ENCODE results near the gene EXOC3L4. TPM values are rescaled to one million over a fixed set of nuclear protein-coding genes. Genes with fewer than 3 reads are reported as not detected.

Gene EXOC3L4
- polyA plus RNA-seq, 1 donor = 1.5 TPM

DNA sequence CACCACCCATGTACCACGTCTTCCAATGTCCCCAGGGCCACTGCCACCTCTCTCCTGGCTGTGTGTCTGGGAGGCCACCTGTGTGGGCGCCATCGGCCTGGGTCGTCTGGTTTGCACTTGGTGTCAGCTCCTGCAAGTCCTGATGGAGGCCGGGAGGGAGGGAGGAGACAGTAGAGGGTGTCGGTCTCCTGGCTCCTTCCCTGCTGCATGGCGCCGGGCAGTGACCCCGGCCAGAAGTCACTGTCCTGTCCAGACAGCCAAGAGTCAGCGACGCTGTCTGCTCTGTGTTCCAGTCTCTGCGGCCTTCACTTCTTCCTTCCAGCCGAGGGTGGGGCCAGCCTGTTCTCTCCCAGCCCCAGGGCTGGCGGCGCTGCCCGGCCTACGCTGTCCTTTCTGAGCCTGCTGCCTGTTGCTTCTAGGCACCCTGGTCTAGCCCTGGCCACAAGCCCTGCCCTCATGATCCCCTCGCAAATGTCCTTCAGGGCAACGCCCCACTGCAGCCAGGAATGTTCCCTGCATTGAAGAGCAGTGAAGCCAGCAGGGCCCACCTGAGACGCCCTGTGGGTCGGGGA, 23.5 kb upstream of the EXOC3L4 start:
- no peak for DNase-seq

DNA sequence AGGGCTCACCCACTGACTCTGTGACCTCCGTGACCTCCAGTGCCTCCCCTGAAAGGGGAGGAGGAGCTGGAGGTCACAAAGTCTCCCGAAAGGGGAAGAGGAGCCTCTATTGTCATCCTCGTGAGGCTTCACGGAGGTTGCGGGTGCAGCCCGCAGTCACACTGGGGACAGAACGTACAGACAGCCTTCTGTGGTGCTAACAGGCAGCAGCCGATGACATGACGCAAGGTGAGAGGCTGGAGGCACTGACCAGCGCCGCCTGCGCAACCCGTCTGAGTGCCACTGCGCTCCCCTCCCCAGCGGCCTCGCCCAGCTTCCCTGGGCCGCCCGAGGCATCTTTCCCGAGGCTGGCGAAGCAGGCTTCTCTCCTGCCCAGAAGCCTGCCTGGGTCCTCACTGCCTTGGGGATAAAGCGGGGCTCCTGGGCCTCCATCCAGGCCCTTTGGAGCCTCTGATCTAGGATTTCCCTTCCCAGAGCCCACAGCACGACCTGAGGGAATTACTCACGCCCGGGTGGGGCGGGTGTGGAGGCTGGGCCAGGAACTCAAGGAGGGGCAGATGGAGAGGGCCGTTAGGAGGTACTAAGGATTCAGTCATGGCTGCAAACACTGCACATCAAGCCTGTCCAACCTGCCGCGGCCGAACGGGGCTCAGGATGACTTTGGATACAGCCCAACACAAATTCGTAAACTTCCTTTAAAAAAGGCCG, 22.8 kb upstream of the EXOC3L4 start:
- no peak for DNase-seq

DNA sequence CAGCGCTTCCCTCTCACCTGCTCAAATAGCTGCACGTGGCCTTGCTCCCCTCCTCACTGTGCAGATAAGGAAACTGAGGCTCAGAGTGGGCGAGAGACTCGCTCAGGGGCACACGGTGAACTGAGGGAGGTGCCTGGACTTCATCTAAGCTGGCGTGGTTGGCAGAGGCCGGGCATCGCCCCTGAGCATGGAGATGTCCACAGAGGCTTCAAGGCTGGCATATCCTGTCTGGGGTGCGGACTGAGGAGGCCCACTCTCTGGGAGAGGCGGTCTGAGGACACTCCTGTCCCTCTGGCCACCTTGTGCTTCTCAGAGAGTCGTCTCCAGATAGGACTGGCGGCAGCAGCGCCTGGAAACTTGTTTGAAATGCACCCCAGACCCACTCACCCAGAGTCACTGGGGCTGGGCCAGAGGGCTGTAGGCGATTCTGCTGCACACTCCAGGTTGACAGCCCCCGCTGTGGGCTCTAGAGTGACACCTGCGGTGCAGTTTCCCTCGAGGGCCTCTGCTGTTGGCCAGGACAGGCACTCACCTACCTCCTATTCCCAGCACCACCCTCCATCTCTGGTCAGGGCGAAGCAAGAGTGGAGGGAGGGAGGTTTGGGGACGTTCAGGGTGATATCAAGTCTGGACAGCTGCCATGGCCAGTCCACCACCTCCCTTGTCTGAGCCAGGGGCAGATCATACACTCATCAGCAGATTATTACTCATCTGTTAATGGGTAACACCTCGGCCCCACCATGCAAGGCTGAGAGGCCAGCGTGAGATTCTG, 21.7 kb upstream of the EXOC3L4 start:
- no peak for DNase-seq

DNA sequence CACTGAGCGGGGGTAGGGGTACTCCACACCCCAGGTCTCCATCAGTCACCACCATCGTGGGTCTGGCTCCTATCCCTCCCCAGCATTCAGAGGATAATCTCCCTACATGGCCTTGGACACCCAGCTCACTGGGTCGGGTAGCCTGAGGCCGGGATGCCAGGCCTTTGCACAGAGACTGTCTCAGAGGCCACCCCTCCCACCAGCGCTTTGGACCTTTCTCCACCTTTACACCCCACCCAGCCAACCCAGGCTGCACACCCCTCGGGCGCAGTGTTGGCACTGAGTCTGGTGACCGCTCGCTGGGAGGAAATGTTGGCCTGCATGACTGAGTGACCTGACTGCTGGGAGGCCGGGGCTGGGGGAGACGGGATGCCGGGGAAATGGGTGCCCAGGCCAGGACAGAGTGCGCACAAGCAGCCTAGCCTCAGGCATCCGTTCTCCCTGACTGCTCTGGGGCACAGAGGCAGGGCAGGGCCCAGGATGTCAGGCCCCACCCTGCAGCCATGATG, 21.1 kb upstream of the EXOC3L4 start:
- no peak for DNase-seq

DNA sequence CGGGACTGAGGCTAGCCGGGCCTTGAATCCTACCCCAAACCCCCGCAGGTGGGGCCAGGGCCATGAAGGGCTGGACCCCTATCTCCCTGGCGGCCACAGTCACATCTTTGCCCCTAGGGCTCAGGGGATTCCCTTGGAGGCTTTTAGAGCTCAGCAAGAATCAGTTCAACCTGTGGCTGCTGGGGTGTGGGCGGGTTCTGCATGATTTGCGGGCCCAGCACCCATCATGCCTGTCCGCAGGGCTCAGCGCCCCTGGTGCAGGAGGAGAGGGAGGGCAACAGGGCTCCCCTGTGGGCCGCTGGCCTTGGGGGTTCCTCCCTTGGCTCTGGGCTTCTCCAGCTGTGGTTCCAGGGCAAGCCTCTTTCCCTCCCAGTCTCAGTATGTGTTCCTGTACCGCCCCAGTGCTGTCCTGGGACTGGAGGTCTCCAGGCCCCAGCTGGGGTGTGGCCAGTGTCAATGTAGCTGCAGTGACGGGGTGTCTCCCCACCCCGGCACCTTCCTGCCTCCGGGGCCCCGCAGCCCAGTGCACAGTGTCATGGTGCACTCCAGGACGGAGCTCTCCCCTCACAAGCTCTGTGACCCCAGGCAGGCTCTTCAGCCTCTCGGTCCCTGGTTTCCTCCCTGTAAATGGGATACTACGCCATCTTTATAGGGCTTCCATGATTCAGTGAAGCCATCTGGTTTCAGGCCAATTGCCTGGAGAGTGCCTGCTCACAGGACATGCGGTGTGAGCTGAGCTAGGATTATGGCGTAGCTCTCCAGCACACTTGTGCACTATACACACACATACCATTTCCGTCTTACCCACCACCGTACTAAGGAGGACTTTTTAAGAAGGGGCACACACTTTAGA, 20.4 kb upstream of the EXOC3L4 start:
- no peak for DNase-seq

DNA sequence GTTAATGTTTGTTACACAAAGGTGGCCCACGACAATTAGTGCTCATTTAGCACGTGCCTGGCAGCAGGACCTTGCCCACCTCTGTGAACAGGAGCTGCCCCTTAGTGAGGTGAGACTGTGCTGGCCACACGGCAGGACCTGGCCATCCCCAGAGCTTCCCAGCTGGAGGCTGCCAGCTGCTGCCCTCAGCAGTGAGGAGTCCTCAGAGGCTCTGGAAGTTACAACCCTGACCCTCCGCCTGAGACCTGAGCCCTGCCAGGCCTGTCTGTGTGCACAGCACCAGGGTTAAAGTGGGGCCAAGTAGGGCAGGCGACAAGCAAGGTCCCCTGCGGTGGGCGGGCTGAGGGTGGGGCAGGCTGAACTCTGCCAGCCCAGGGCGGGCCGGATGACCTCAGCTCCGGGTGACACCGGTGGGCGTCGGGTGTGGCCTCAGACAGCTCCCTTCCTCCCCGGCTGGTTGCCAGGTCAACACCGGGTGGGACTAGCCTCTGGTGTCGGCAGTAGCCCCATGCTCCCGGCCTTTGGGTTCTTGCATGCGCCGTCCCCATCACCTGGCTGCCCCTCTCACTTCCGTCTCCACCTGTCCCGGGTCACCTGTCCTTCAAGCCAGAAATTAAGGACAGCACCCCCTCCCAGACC, 19.7 kb upstream of the EXOC3L4 start:
- DNase-seq = no peak

DNA sequence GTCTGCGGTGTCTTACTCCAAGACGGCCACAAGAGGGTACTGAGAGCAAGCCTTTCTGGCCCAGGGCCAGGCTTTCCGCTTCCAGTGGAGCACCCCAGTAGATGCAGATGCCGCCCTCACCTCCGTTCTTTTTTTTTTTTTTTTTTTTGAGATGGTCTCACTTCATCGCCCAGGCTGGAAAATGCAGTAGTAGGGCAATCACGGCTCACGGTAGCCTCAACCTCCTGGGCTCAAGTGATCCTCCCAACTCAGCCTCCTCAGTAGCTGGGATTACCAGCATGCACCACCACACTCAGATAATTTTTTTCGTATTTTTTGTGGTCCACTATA, 16.1 kb upstream of the EXOC3L4 start:
- peak; percentile 77 for DNase-seq

DNA sequence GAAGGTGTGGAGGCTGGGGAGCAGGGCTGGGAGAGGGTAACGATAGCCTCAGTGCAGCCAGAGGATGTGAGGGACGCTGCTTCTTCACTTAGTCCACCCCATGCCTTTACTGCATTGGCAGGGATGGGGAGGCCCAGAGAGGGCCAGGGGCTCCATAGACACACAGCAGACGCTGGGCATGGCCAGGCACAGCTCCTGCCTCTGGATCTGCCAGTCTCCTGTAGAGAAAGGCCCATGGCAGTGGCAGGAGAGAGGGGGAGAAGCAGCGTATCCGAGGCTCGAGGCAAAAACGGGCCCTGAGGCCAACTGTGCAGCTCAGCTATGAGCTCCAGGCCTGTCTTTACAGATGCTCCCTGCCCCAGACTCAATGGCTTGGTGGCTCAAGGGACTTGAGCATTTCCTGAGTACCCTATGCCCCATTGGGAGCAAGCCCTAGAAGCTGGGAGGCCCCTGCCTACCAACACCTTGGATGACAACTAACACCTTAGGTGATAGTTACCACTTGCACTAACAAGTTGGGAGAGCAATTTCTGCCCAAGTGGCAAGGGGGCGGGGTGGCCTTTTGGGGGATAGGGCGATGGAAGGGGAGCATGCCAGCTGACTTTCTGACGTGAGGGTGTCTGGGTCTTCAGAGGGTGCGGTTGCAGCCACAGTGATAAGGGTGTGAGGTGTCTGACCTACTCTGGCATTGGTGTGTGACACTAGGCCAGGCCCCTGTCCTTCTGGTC, 15.5 kb upstream of the EXOC3L4 start:
- no peak for DNase-seq

DNA sequence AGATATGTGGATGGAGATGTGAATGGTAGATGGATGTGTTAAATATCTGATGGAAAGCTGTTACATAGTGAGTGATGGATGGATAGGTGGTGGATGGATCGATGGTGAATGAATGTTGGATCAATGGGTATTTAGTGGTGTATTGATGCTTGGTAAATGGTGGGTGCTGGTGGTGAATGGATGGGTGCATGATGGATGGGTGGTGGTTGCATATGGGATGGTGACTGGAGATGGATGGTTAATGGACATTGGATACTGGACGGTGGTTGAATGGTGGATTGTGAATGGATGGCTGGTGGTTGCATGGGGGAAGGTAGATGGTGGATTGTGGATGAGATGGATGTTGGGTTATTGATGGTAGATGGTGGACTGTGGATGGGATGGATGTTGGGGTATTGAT, 12.6 kb upstream of the EXOC3L4 start:
- DNase-seq = no peak

DNA sequence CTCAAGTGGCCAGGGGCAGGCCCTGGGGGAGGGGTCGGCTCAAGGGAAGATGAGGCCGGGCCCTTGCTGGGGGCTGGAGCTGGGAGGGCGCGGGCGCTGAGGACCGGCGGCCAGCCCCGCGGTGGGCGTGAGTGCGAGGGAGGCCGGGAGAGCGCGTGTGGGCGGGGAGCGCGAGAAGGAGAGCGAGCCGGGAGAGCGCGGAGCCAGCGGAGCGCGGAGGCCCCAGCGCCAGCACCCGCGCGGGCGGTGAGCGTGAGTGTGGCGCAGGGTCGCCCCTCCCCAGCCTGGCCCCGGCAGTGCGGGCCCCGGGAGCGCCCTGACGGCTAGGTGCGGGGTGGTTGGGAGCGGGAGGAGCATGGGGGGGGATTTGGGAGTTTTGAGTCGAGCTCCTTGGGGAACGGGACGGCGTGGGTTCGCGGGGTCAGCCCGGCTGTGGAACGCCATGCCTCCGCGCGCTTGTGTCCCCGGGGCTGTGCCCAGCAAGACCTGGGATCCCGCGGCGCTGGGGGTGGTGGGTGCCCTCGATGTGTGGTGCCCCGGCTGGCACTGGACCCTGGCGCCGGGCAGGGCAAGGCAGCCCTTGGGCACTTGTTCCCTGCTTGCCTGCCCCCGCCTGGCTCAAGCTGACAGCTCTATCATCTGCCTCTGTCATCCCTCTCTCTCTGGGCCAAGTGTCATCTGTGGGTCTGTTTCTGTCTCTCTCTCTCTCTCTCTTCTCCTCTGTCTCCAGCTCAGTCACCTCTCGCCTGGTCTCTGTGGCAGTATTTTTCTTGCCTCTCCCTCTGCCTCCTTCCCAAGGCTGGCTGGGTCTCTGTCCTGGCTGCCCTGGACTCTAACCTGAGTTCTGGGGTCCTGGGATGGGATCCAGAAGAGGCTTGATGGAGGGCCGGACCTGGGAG, 10.3 kb upstream of the EXOC3L4 start, which contains the start of gene LBHD2:
TSS of gene LBHD2 (plus strand) at position 190 of the 899 bp plus-strand sequence. CDS start 1,803 bp downstream, outside the sequence.
- no peak for DNase-seq

DNA sequence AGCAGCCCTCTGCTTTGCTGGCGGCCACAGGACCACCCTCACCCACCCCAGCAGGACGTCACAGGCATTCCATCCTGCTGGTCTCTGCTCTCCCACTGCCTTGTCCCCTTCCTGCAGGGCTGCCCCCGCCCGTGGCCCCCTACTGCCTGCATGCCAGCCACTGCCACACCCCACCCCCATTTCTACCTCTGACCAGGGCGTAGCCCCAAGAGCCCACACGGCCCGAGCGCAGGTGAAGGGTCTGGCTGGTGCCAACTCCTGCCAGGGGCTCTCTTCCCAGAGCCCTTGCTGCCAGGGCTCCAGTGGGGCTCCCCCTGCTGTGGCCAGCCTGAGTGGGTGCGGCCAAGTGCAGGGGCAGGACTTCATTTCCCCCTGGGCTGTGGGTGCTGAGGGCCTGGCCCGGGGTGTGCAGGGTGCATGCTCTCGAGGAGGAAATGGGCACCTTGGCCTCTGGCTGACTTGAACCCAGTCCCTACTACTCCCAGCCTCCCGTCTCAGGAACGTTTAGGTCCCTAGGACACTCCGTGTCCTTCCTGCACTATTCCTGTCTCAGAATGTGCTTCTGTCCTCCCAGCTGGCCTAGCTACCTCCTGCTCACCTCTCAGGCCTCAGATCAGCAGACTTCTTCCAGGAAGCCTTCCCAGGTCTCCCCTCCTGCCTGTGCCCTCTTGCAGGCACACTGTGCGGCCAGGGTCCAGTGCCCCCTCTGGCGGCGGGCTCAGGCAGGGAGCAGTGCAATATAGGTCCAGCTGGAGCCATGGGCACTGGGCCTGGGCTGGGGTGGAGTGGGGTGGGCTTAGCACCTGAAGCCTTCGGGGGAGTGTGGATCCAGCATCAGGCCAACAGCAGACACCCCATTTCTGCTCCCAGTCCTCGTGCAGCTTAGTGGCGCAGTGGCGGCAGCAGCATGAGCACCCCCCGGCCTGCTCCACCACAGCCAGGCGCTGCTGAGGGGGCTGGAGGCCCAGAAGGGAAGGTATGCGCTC, 9.1 kb upstream of the EXOC3L4 start:
- no peak for DNase-seq

DNA sequence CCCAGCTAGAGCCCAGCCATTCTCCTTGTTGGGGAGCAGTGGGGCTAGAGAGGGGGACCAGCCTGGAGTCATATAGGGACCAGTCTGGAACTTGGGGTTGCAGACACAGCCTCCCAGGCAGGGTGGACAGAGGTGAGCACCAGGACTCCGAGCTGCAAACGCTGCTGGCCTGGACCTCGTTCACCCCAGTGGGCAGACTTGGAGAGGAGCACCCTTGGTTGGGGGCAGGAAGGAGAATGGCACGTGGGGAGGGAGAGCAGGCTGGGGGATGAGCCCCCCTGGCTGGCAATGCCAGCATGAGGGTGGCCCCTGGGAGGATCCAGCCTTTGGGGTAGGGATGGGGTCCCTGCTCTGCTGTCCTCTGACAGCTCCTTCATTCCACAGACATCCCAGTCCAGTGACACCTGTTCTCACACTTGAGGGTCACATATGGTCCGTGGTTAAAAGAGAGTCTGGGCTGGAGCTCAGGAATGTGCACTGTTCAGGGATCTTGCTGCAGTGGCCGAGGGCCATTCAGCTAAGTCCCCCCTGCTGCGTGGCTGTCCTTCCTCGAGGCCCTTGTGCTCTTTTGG, 7.7 kb upstream of the EXOC3L4 start:
- no peak for DNase-seq

DNA sequence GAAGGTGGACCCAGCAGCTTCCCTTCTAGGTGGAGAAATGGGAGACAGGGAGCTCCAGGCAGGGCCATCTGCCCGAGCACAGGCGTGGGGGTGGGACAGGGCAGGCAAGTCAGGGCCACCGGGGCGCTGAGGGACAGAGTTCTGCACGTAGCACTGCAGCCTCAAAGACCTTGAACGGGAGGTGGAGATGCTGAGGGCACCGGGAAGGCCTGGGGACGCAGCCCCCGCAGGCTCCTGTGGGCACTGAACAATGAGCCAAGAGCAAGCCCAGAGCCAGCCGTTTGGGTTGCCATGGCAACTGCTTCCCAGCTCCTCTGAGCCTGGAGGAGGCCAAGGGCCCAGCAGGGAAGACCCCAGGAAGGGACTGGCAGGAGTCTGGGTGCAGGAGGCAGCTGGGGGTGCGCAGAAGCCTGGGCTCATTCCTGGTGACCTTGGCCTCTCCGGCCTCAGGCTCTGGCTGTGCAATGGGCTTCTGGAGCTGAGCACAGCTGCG, 7.1 kb upstream of the EXOC3L4 start:
- no peak for DNase-seq

DNA sequence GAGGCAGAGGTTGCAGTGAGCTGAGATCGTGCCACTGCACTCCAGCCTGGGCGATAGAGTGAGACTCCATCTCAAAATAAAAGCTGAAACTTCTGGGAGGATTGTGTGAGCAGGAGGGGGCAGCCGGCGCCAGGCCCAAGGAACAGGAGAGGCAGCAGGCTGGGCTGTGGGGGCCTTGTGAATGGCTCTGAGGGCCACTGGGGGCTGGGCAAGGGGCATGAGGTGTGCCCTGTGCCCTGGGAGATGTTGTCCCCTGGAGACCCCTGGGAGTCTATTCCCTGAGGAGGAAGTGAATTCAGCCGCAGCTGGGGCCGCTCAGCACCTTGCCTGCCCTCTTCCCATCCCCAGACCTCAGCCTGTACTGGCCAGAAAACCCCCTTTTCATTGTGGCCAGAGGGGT, 5.6 kb upstream of the EXOC3L4 start:
- DNase-seq = no peak

DNA sequence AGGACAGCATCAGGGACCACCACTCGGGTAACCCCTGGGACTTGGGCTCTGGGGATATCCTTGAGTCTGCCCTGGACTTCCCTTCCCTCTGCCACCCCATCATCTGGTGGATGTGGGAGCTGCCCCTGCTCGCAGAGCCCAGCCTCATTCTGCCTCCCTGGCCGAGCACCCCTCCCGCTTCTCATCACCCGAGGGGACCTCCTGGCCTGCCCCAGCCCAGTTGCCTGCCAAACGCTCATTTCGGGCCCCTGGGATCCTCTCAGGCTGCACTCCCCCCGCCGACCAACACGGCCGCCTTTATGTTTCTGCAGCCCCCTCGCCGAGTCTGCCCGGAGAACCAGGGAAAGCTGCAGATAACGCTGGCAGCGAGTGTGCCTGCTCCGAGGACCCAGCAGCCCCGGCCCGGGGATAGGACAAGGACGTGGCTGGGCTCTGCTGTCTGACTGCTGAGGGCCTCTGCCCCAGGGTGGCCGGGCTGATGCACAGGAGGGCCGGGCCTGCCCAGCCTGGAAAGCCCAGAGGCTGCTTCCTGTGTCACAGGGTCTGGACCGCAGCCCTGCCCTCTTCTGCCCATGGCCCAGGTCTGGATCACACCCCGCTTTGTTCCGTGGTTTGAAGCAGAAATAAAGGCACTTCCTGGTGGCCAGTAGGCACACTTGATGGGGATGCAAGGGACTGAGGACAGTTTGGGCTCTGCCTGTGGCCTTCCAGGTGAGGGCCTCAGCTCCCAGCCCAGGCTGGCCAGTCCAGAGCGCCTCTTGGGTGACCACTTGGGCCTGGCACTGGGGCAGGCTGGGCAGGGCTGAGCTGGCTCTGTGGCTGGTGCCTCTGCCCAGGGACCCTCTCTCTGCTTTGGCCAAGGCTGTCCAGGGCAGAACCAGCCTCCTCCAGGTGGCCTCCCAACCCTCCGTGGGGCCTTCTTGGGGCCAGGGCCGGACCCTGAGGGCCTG, 4.9 kb upstream of the EXOC3L4 start:
- no peak for DNase-seq

DNA sequence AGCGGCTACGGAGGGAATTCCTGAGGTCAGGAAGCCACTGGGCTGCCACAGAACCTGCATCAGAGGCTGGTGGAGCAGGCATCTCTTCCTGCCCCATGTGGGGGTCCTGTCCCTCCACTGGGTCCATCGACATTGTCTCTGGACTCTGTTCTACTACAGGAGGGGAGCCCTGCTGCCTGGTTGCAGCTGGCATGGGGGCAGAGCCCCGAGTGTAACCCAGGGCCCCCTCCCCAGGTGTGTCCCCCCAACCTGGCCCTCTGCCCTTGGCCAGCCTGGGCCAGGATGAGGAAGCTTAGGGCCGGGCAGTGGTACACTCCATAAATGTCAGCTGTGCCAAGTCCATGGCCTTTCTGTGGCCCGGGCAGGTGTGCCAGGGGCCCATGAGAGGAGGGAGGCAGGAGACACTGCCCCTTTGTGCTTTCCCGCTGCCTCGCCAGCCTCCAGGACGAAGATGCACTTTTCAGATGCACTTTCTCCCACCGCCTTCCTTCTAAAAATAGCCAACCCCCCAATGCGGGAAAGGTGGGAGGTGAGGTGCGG, 4.0 kb upstream of the EXOC3L4 start:
- no peak for DNase-seq

All from hindlimb muscle (tissue), 1 donor.